ENCODE results near the gene NMRK2.
"Not testable (repeated sequence)": the region's sequence is repeated elsewhere in the genome, so short reads cannot be mapped to it uniquely, and the experiment has no call there.

The NMRK2 gene

DNA sequence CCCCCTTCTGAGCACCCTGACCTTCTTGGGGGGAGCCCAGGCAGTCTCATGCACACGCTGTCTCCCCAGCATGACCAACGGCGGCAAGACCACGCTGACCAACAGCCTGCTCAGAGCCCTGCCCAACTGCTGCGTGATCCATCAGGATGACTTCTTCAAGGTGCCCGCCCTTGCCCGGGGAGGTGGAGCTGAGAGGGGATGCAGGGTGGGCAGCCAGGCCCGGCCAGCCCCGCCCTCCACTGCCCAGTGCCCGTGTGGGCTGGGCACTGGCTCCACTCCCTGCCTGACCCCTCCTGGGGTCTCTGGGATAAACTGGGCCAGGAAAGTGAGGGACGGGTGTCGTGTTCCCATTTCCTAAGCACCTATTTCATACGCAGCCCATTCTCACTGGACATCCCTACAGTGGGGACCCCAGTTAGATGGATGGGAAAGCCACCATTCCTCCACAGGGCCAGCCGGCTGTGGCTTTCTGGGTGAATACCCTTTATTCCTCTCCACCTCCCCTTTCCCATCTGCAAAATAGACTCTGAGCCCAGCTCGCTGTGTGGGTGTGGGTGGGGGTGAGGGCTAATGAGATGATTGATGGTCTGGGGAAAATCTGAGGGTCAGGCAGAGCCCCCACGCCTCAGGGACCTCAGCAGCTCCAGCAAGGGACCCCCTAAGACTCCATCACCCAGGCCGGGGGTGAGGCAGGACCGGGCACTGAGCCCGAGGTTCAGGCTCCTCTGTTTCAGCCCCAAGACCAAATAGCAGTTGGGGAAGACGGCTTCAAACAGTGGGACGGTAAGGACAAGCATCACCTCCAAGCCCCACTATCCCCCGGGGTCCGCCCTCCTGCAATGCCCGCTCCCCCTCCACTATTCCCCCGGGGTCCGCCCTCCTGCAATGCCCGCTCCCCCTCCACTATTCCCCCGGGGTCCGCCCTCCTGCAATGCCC, 3.9 kb downstream of the NMRK2 start:
- no peak for DNase-seq (ENCODE audit: low read depth, low spot score)

DNA sequence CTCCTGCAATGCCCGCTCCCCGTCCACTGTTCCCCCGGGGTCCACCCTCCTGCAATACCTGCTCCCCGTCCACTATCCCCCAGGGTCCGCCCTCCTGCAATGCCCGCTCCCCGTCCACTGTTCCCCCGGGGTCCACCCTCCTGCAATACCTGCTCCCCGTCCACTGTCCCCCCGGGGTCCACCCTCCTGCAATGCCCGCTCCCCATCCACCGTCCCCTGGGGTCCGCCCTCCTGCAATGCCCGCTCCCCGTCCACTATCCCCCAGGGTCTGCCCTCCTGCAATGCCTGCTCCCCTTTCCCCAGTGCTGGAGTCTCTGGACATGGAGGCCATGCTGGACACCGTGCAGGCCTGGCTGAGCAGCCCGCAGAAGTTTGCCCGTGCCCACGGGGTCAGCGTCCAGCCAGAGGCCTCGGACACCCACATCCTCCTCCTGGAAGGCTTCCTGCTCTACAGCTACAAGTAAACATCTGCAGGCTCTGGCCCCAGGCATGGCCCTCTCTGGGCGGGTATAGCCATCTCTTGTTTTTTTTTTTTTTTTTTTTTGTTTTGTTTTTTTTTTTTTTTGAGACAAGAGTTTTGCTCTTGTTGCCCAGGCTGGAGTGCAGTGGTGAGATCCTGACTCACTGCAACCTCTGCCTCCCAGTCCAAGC, 5.6 kb downstream of the NMRK2 start:
- not testable (repeated sequence) for DNase-seq (ENCODE audit: low read depth, low spot score)

- no peak for DNase-seq (ENCODE audit: low read depth, low spot score)
These were observed 10.0 kb downstream of the NMRK2 start for GRCh38 chr19:3942790-3943409.

DNA sequence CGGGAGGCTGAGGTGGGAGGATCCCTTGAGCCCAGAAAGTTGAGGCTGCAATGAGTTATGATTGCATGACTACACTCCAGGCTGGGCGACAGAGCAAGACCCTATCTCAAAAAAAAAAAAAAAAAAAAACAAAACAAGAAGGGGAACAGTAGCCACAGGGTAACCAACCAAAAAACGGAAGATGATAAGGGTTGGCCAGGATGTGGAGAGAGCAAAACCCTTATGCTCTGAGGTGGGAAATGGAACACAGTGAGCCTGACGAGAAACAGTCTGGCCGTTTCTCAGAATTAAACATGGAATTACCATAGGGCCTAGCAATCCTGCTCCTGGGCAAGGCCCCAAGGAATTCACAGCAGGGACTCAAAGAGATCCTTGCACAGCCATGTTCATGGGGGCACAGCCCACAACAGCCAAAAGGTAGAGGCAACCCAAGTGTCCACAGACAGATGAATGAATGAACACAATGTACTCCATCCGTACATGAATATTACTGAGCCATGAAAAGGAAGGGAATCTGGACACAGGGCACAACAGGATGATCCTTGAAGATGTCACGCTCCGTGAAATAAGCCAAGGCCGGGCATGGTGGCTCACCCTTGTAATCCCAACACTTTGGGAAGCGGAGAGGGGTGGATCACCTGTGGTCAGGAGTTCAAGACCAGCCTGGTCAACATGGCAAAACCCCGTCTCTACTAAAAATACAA, 11.3 kb downstream of the NMRK2 start:
- no peak for DNase-seq (ENCODE audit: low read depth, low spot score)

GRCh38 chr19:3945838-3946237, 13.0 kb downstream of the NMRK2 start:
- DNase-seq (ENCODE audit: low read depth, low spot score), result no peak

DNA sequence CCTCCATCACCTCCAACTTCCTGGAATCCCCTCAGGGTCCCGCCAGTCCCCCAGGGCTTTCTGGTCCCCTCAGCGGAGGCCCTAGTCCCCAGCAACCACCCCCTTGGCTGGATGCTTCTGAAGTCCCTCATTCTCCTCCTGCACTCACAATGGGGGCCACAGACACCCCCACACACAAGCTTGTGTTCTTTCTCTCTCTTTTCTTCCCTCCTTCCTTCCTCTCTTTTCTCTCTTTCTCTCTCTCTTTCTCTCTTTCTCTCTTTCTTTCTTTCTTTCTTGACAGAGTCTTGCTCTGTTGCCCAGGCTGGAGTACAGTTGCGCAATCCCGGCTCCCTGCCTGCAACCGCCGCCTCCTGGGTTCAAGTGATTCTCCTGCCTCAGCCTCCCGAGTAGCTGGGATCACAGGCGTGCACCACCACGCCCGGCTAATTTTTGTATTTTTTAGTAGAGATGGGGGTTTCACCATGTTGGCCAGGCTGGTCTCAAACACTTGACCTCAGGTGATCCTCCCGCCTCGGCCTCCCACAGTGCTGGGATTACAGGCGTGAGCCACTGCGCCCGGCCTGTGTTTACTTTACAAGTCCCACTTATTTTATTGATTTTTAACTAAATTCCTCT, 14.6 kb downstream of the NMRK2 start:
- DNase-seq (ENCODE audit: low read depth, low spot score), result not testable (repeated sequence)

DNA sequence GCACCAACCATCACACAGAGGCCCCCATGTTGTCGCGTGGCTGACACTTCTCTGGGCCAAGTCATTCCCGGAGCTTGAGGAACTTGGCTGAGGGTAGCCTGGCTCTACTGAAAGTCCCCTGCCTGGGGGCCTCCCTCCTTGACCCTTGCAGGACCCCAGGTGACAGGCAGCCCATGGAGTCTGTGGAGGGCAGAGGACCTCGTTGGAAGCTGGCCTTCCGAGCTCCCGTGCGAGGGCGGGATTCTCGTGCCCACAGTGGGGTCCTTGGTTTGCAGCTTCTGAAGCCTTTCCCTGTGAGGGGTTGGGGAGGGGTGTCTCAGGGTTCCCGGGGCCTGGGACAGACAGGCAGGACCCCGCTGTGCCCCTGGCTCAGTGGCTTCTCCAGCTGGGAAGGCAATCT, 16.4 kb downstream of the NMRK2 start:
- DNase-seq (ENCODE audit: low read depth, low spot score), result no peak

GRCh38 chr19:3949997-3950859, 17.4 kb downstream of the NMRK2 start:
- no peak for DNase-seq (ENCODE audit: low read depth, low spot score)

- no peak for DNase-seq (ENCODE audit: low read depth, low spot score)
These were observed 18.3 kb downstream of the NMRK2 start for GRCh38 chr19:3950871-3951861.

DNA sequence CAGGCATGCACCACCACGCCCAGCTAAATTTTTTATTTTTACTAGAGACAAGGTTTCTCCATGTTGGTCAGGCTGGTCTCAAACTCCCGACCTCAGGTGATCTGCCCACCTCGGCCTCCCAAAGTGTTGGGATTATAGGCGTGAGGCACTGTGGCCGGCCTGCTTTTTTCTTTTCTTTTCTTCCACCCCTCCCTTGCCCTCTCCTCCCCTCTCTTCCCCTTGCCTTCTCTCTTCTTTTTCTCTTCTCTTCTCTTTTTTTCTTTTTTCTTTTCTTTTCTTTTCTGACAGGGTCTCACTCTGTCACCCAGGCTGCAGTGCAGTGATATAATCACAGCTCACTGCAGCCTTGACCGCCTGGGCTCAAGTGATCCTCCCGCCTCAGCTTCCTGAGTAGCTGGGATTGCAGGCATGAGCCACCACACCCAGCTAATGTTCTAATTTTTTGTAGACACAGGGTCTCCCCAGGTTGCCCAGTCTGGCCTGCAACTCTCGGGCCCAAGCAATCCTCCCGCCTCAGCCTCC, 19.9 kb downstream of the NMRK2 start:
- not testable (repeated sequence) for DNase-seq (ENCODE audit: low read depth, low spot score)

DNA sequence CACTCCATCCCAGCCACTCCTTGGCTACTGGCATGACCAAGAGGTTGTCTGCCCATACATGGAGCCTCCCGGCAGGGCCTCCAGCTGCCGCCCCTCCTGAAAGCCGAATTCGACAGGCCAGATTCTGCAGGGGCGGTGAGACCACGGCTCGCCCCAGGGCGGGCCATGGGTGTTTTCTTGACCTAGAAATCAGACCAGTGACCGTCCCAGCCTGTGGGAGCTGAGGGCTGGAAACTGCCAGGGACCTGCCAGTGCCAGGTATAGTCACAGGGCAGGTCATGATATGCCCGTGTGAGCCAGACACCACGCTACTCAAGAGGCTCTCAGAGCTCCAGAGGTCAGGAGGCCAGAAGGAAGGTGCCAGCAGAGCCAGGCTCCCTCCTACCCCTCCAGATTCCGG, 21.2 kb downstream of the NMRK2 start:
- DNase-seq (ENCODE audit: low read depth, low spot score), result no peak

DNA sequence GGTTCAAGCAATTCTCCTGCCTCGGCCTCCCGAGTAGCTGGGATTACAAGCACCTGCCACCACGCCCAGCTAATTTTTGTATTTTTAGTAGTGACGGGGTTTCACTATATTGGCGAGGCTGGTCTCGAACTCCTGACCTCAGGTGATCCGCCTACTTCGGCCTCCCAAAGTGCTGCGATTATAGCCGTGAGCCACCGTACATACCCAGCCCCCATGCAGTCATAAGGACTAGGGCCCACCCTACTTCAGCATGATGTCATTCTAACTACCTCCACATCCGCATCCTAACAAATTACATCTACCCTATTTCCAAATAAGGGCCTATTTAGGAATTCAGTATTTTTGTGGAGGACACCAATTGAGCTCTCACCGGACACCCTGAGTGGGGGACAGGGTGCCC, 22.4 kb downstream of the NMRK2 start:
- DNase-seq (ENCODE audit: low read depth, low spot score), result not testable (repeated sequence)

- no peak for DNase-seq (ENCODE audit: low read depth, low spot score)
These were observed 22.8 kb downstream of the NMRK2 start for GRCh38 chr19:3955688-3956087.

- DNase-seq (ENCODE audit: low read depth, low spot score), result no peak
These were observed 26.2 kb downstream of the NMRK2 start for GRCh38 chr19:3958836-3959765.

DNA sequence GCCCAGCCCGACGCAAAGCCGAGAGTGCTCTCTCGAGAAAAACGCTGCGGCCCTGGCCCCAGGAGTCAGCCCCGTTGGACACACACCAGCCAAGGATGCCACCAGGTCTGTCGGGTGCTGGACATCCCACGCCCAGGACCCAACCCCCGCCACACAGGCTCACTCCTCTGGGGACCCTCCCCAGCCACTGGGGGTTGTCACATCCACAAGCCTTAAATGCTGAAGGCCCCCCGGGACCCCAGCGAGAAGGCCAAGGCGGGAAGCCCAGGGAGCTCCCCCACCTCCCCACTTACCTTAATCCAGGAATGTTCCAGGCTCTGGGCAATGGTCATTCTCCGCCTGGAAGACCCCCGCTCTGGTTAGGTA, 26.9 kb downstream of the NMRK2 start:
- DNase-seq (ENCODE audit: low read depth, low spot score), result no peak

GRCh38 chr19:3961007-3961406, 28.1 kb downstream of the NMRK2 start:
- no peak for DNase-seq (ENCODE audit: low read depth, low spot score)

DNA sequence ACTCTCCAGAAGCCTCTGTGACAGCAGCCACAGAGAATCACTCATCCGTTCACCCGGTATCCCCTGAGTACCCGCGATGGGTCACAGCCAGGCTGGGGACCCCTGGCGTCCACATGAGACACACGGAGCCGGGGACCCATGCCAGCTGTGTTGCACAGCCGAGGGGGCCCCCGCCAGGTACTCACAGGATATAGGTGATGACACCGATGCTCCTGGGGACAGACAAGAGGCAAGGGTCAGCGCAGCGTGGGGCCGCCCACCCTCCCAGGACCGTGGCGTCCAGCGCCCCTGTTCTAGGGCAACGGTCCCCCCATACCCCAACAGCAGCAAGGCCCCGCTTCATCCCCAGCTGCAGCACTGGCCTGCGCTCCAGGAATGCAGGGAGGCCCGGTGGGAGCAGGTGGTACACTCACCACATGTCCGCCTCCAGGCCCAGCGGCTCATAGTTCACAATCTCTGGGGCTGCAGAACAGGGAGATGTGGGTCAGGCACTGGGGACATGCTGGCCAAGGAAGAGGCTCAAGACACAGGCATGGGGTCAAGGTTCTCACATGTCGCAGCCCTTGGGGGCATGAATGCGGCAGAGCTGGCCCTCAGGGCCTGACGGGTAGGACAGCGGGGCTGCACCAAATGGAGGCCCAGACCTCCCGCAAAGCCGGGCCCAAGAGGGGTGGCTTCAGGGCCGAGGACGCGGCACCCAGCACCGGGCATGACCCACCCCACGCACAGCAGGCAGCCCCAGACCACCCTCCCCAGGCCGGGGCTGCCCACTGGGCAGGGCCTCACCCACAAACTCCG, 30.8 kb downstream of the NMRK2 start:
- no peak for DNase-seq (ENCODE audit: low read depth, low spot score)
